K562 (cell line): ENCODE results near the gene ATM. TPM values are rescaled to one million over a fixed set of nuclear protein-coding genes. Genes with fewer than 3 reads are reported as not detected.

Experiments
- ATAC-seq: fragments of 200-7000 bp; cut with Tn5 transposase; 3 replicates; pipeline ENCODE4 v1.9.1; 2020; ENCODE audit warnings: moderate library complexity
- BruUV-seq: library from RNA; stranded (reverse); fragments of 400-500 nt; replicated peaks from 2 replicates; lab custom pipeline; 2021; lab: Mats Ljungman, UMichigan
- CTCF ChIA-PET: fragments of 300-600 bp; formaldehyde crosslinking; extraction: SDS; loops from one replicate; lab custom pipeline; 2021; ENCODE audit warnings: low intra/inter-chr PET ratio; lab: Yijun Ruan, JAX
- POLR2A ChIA-PET: fragments of 300-600, 350-650 bp; sonication (Branson Sonifier 250); formaldehyde crosslinking; extraction: SDS; loops from one replicate; lab custom pipeline; 2021; ENCODE audit warnings: antibody characterized with exemption, inconsistent platforms; lab: Yijun Ruan, JAX
- DNase-seq, 4 experiments: peaks; one replicate each; pipeline versions ENCODE4 v3.0.0 to v3.0.0-alpha.2; 2011 to 2018; ENCODE audit warnings: low spot score in 3 of 4, mixed read lengths in 3 of 4; ENCODE audit errors: extremely low read depth in 1 of 4
- FAIRE-seq: peaks from 2 replicates; lab custom pipeline; 2011; peaks lifted over from hg19 to GRCh38; lab: Jason Lieb, UNC
- H2AFZ ChIP-seq: 2 replicates; pipeline ENCODE4 v1.6.0; 2011; ENCODE audit warnings: low read depth, low read length, control low read depth, inconsistent platforms
- H3K27ac ChIP-seq: fragments of 200-600 bp; 3 replicates; pipeline ENCODE4 v1.8.0; 2011; ENCODE audit warnings: low read depth, mild to moderate bottlenecking, control low read depth, inconsistent platforms, low read length, moderate library complexity, mixed read lengths; ENCODE audit errors: extremely low read depth
- H3K27me3 ChIP-seq, 2 experiments: fragments of 300-600 bp in 1 of 2; 2 replicates in 1 of 2; 3 replicates in 1 of 2; pipeline versions ENCODE4 v1.6.0 to v1.8.0; 2011; ENCODE audit warnings: inconsistent platforms in 2 of 2, low read length in 2 of 2, mild to moderate bottlenecking in 1 of 2, mixed read lengths in 1 of 2, moderate library complexity in 1 of 2; ENCODE audit not compliant: control insufficient read depth in 2 of 2, insufficient read depth in 2 of 2
- H3K36me3 ChIP-seq: fragments of 300-600 bp; 3 replicates; pipeline ENCODE4 v1.8.0; 2011; ENCODE audit warnings: mild to moderate bottlenecking, low read length, inconsistent platforms; ENCODE audit not compliant: control insufficient read depth, insufficient read depth
- H3K4me1 ChIP-seq, 2 experiments: fragments of 200-600 bp in 1 of 2; replicated peaks in 1 of 2; 2 replicates in 1 of 2; 3 replicates in 1 of 2; pipeline versions ENCODE4 v1.5.1 to v1.8.0; 2011; ENCODE audit warnings: inconsistent platforms in 2 of 2, low read length in 2 of 2, mild to moderate bottlenecking in 1 of 2, mixed read lengths in 1 of 2, moderate library complexity in 1 of 2; ENCODE audit not compliant: control insufficient read depth in 2 of 2, insufficient read depth in 2 of 2
- H3K4me2 ChIP-seq: 2 replicates; pipeline ENCODE4 v1.6.1; 2011; ENCODE audit warnings: low read length, control low read depth, inconsistent platforms, mixed read lengths; ENCODE audit not compliant: insufficient read depth
- H3K4me3 ChIP-seq: fragments of 200-600 bp; sonication (generic), shearing (Covaris generic); 2 replicates; pipeline ENCODE4 v1.5.1; 2016; ENCODE audit warnings: control low read depth, inconsistent platforms
- H3K79me2 ChIP-seq: fragments of 200-600 bp; 3 replicates; pipeline ENCODE4 v1.8.0; 2011; ENCODE audit warnings: low read length, inconsistent platforms; ENCODE audit not compliant: control insufficient read depth, insufficient read depth
- H3K9ac ChIP-seq, 2 experiments: 2 replicates each; pipeline versions ENCODE4 v1.6.0 to v1.6.1; 2011; ENCODE audit warnings: low read depth in 2 of 2, low read length in 2 of 2, control low read depth in 1 of 2, inconsistent platforms in 1 of 2, mild to moderate bottlenecking in 1 of 2, mixed read lengths in 1 of 2; ENCODE audit not compliant: insufficient read depth in 1 of 2
- H3K9me1 ChIP-seq: one replicate; pipeline ENCODE4 v1.6.0; 2011; ENCODE audit warnings: inconsistent platforms, mild to moderate bottlenecking, low read length, moderate library complexity; ENCODE audit not compliant: control insufficient read depth, insufficient read depth
- H3K9me3 ChIP-seq: replicated peaks from 2 replicates; pipeline ENCODE4 v1.5.1; 2011; ENCODE audit warnings: low read depth, low read length, inconsistent platforms; ENCODE audit not compliant: control insufficient read depth, insufficient read depth
- H4K20me1 ChIP-seq: replicated peaks from 2 replicates; pipeline ENCODE4 v1.6.1; 2011; ENCODE audit warnings: low read length, inconsistent platforms, mixed read lengths; ENCODE audit not compliant: control insufficient read depth, insufficient read depth
- BRF1 ChIP-seq: IDR thresholded peaks from 3 replicates; pipeline ENCODE4 v1.6.1; 2011; ENCODE audit warnings: borderline replicate concordance, mild to moderate bottlenecking; ENCODE audit not compliant: insufficient read length; ENCODE audit errors: extremely low read depth
- CCNT2 ChIP-seq: IDR thresholded peaks from 2 replicates; pipeline ENCODE4 v1.6.1; 2011; ENCODE audit warnings: borderline replicate concordance, low read depth, mild to moderate bottlenecking, moderate library complexity, mixed read lengths, low read length; ENCODE audit not compliant: insufficient read length; ENCODE audit errors: extremely low read depth
- ETS2 ChIP-seq: IDR thresholded peaks from 2 replicates; pipeline ENCODE4 v1.6.1; 2016; ENCODE audit warnings: borderline replicate concordance, missing genetic modification characterization, mild to moderate bottlenecking, moderate library complexity, missing compliant biosample characterization; ENCODE audit not compliant: poor library complexity, severe bottlenecking
- FOXJ3 ChIP-seq: sonication (generic); formaldehyde crosslinking; IDR thresholded peaks from 2 replicates; pipeline ENCODE4 v1.4.0; 2020; ENCODE audit warnings: mild to moderate bottlenecking, missing genetic modification reagents
- ILK ChIP-seq: fragments of 450-650 bp; IDR thresholded peaks from 2 replicates; pipeline ENCODE4 v1.6.1; 2016; ENCODE audit warnings: missing genetic modification characterization, low read depth, mild to moderate bottlenecking, missing compliant biosample characterization, moderate library complexity, borderline replicate concordance
- PYGO2 ChIP-seq: fragments of 450-650 bp; IDR thresholded peaks from 2 replicates; pipeline ENCODE4 v1.6.1; 2016; ENCODE audit warnings: mild to moderate bottlenecking, missing genetic modification characterization, moderate library complexity, missing compliant biosample characterization
- TAF7 ChIP-seq: fragments of 450-650 bp; IDR thresholded peaks from 2 replicates; pipeline ENCODE4 v1.6.1; 2016; ENCODE audit warnings: missing genetic modification characterization, missing compliant biosample characterization
- TRIM25 ChIP-seq: fragments of 450-650 bp; IDR thresholded peaks from 2 replicates; pipeline ENCODE4 v1.7.0; 2016; ENCODE audit warnings: borderline replicate concordance
- ZBTB11 ChIP-seq, 3 experiments: fragments of 200-800 bp in 1 of 3; fragments of 250-450 bp in 1 of 3; fragments of 450-650 bp in 1 of 3; sonication (Bioruptor Pico) in 1 of 3; sonication (Bioruptor generic) in 1 of 3; formaldehyde crosslinking in 1 of 3; IDR thresholded peaks; 2 replicates each; pipeline versions ENCODE4 v1.6.1 to v1.8.0; 2016 to 2022; ENCODE audit warnings: mild to moderate bottlenecking in 2 of 3, missing genetic modification characterization in 2 of 3, missing compliant biosample characterization in 1 of 3, moderate library complexity in 1 of 3
- WGBS: fragments of 100-300 bp; shearing (Covaris generic); methylation state at CpG from one replicate; pipeline ENCODE4 v1.1.6; 2016; ENCODE audit warnings: low coverage, mixed read lengths; ENCODE audit not compliant: insufficient coverage; ENCODE audit errors: missing lambda C conversion rate; 5-methylcytosine and 5-hydroxymethylcytosine counted together
- in situ Hi-C: fragments of 300-500 bp; cut with MboI; formaldehyde crosslinking; loops from 4 replicates; pipeline ENCODE4 v1.15.0; 2018; ENCODE audit warnings: inconsistent platforms, mixed read lengths
- intact Hi-C: fragments of 100-400 bp; cut with micrococcal nuclease; formaldehyde crosslinking; loops from 2 replicates; pipeline ENCODE4 v1.14.2; 2022
- polyA plus RNA-seq, 8 experiments: library from polyadenylated mRNA; depleted of rRNA in 4 of 8; stranded (reverse) in 5 of 8; unstranded in 3 of 8; fragments of >200 nt; fragmentation: Nextera tagmentation in 2 of 8; fragmentation: Illumina TruSeq in 1 of 8; extraction: Ambion mirVana in 2 of 8; extraction: Trizol in 1 of 8; gene quantifications; 2 replicates each; pipeline versions ENCODE4 v1.2.1 to v1.2.3, GENCODE V29; 2011 to 2014; ENCODE audit warnings: inconsistent platforms in 1 of 8, missing spikeins in 1 of 8
- total RNA-seq, 7 experiments: library from RNA; depleted of rRNA in 6 of 7; stranded (reverse); fragments of >200 nt in 6 of 7; fragmentation: Illumina TruSeq in 2 of 7; extraction: Trizol in 2 of 7; gene quantifications; 2 replicates each; pipeline versions ENCODE4 v1.2.1 to v1.2.3, GENCODE V29; 2011 to 2021; ENCODE audit warnings: low replicate concordance in 1 of 7

Gene ATM
- total and polyA plus RNA-seq, 9 of the 15 experiments (the other 6 are each of a cell fraction or from before 2014, with no cell fraction given) = 8.3 to 46.8 (median 26.2) TPM

GRCh38 chr11:108405706-108406105 is 182.8 kb downstream of the ATM start:
- Histone ChIP-seq H3K79me2 (no peaks in the 10 kb centered on the region), H3K4me2 (no peak overlapping the region), H3K4me1 (peaks cover 6 to 8% of the 10 kb centered on the region in 2 experiments; a peak in 4 of 5 replicates), H3K9me3 (no peaks in the 10 kb centered on the region; the same call in 1 of the 2 replicates), H3K9ac (no peak overlapping the region), H3K27me3 (no peaks in the 10 kb centered on the region), H3K9me1 (no peaks in the 10 kb centered on the region), H4K20me1 (no peaks in the 10 kb centered on the region), H3K36me3 (no peaks in the 10 kb centered on the region), H3K4me3 (no peak overlapping the region), H3K27ac (no peak overlapping the region), H2AFZ (no peak overlapping the region)
- no peak for ATAC-seq
- in situ Hi-C loops = no loop called here
- ChIA-PET POLR2A (no interaction called here), CTCF (no interaction called here)
- intact Hi-C loops = no loop called here
- no TSS peak for BruUV-seq
- no peak for FAIRE-seq
- DNase-seq = no peak
- 40% methylated on average over 1 of the region's 1 CpG for WGBS
- TF ChIP-seq PYGO2 (tag) = no peak
- TF ChIP-seq BRF1 = no peak
- no peak for TF ChIP-seq ZBTB11 (CRISPR knock-in tag; IDR thresholded peaks at IDR 0.05)
- TF ChIP-seq ILK (tag) = no peak
- no peak for TF ChIP-seq FOXJ3 (CRISPR knock-in tag)
- TF ChIP-seq TRIM25 = no peak
- no peak for TF ChIP-seq TAF7 (tag)
- no peak for TF ChIP-seq ETS2 (tag)
- no peak for TF ChIP-seq CCNT2
